HG03060 (cell line): ENCODE data around the gene PRM1.
"Not testable (repeated sequence)": the region's sequence is repeated elsewhere in the genome, so short reads cannot be mapped to it uniquely, and the experiment has no call there.

ENCODE experiments used
- ATAC-seq: cut with Tn5 transposase; IDR thresholded peaks from one replicate; pipeline ENCODE4 v1.9.1; 2021; ENCODE audit warnings: low read depth, moderate number of reproducible peaks; ENCODE audit not compliant: unreplicated experiment

The PRM1 gene

GRCh38 chr16:11298143-11298900 lies 17.2 kb upstream of the PRM1 start:
- no peak for ATAC-seq

- peak; percentile 52 for ATAC-seq
Measured at GRCh38 chr16:11297492-11298142, 16.5 kb upstream of the PRM1 start.

GRCh38 chr16:11296706-11297491 lies 15.8 kb upstream of the PRM1 start:
- no peak for ATAC-seq

GRCh38 chr16:11296351-11296705 lies 15.2 kb upstream of the PRM1 start:
- ATAC-seq: no peak

- ATAC-seq: no peak
Measured at GRCh38 chr16:11295672-11296071, 14.5 kb upstream of the PRM1 start.

GRCh38 chr16:11292076-11292748 lies 11.1 kb upstream of the PRM1 start:
- ATAC-seq: no peak

GRCh38 chr16:11291091-11291703 lies 10.1 kb upstream of the PRM1 start:
- no peak for ATAC-seq

GRCh38 chr16:11290102-11290893 lies 9.2 kb upstream of the PRM1 start:
- no peak for ATAC-seq

- not testable (repeated sequence) for ATAC-seq
Measured at GRCh38 chr16:11289696-11290095, 8.6 kb upstream of the PRM1 start.

GRCh38 chr16:11289202-11289601 lies 8.1 kb upstream of the PRM1 start:
- ATAC-seq: no peak

GRCh38 chr16:11285842-11286241 lies 4.7 kb upstream of the PRM1 start:
- no peak for ATAC-seq

- no peak for ATAC-seq
Measured at GRCh38 chr16:11283820-11284248, 2.7 kb upstream of the PRM1 start.

- ATAC-seq: no peak
Measured at GRCh38 chr16:11278681-11279628, 2.2 kb downstream of the PRM1 start.

GRCh38 chr16:11277607-11278337 lies 3.4 kb downstream of the PRM1 start:
- ATAC-seq: no peak

GRCh38 chr16:11276896-11277593 lies 4.1 kb downstream of the PRM1 start:
- ATAC-seq: no peak

GRCh38 chr16:11276143-11276895 lies 4.8 kb downstream of the PRM1 start, which contains the start of gene PRM2:
Gene PRM2 (minus strand): TSS chr16:11276480. CDS start chr16:11276370, 110 bp downstream.
- ATAC-seq: no peak
